HG03354 (cell line): Measurements from ENCODE around the gene ISG20L2.

Experiments used
- ATAC-seq: cut with Tn5 transposase; IDR thresholded peaks from one replicate; pipeline ENCODE4 v1.9.1; 2021; ENCODE audit warnings: mild to moderate bottlenecking; ENCODE audit not compliant: unreplicated experiment, poor library complexity, severe bottlenecking

ISG20L2 gene

DNA sequence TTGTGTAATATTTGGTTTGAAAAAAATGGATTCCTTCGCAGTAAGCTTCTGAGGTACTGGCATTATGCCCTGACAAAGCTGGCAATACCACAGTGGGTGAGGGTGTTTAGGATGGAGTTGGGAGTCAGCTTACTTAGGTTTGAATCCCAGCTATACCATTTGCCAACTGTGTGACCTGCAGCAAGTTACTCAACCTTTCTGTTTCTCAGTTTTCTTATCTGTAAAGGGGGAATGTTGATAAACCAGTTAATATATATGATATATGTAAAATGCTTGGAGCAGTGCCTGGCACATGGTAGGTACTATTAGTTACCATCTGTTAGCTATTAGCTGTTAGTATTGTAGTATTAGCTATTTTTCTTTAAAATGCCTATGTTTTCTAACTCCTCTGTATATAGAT lies 27.8 kb upstream of the ISG20L2 start:
- no peak for ATAC-seq

DNA sequence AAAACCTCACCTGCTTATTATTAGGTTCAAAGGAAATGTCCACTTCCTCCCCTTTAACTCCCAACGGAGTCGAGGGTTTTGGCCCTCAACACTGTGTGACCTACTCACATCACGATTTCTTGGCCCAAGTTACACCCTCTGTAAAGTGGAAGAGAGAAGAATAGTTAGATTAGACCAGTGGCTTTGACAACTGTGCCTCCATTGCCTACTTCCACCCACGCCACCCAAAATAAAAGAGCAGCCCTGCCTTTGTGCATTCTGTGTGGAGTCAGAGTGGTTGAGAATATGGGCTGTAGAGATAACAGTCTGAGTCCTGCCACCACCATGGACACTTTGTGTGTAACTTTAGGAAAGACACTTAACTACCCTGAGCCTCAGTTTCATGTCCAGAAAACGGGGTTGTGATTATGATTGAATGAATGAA lies 27.0 kb upstream of the ISG20L2 start:
- no peak for ATAC-seq

DNA sequence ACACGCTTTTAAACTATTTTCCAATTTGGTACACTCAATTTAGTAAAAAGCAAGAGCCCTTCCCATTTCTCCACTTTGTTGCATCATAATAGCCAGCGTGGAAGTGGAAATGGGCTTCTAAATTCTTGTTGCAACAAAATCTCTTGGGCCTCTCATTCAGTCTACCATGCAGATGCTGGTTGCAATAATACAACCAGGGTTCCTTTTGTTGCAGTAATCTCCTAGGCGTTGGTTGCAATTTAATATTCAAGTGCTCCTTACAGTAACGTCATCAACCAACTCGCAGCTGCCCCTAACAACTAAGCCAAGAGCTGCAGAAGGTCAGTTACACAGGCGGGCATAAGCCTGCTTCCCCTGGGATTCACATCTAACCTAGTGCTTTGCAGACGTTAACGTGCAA lies 25.7 kb upstream of the ISG20L2 start:
- no peak for ATAC-seq

DNA sequence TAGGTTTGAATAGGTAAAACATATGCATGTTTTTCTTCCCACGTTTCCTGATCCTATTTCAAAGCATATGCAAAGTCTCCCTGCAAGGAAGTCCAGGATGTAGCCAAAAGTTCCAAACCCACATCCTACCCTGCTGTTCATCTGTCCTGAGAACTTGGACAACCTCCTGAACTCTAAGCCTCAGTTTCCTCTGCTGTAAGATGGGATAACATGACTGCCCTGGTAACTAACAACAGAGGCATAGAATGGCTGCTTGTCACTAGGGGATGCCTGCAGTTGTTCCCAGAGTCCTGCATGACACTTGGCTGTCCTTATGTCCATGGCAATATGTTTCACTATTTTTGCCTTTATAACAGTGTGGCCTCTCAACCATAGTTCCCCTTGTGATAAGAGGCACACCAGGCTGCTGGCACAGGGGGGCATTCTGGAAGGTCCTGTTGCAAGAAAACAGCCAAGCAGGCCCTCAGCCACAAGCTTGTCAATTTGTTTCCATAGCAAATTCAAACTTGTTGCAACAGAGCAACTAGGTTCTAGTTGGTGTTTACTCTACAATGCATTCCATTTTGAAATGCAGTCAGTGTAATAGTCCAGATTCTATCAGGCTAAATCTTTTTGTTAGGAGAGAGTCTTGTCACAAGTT lies 24.4 kb upstream of the ISG20L2 start:
- ATAC-seq: no peak

DNA sequence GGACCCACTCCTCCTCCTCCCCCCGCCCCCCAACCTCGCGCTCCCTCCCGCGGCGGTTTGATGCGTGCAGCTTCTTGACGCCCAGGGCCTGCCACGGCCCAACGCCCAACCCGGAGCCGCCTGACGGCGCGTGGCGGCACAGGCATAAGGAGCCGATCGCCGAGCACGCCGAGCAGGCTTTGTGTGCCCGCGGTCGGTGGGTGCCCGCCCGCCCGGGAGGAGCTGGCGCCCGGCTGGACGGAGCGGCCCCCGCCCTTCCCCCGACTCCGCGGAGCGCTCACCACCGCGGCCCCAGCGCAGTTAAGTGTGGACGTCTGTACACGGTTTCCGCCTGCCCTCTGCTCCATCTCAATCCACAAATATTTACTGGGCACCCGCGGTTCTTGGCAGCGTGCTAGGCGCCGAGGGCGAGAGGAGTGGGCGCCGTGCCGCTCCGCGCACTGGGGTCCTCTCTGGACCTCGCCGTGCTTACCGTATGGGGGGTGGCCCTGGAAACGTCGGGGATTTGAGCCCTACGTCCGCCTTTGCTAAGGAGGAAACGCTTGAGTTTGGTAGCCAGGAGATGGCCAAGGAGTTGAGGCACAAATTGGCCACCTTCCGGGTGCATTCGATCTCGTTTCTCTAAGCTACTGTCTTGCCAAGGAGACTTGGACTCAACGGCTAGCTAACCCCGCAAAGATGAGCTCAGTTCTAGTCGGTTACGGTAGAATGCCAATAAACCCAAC lies 23.4 kb upstream of the ISG20L2 start:
- ATAC-seq: peak; percentile 63

DNA sequence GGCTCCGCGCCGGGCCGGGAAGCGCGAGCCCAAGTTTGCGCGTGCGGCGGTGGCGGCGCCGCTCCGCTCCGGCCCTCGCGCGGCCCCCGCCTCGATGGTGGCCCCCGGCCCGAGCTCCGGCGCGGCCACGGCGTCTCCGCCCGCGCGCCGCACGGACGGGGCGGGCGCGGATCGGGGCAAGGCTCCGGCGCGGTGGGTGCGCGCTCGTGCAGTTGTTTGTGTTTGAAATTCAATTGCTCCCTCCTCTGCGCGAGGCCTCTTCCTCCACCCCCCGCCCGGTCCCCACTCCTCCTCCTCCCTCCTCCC lies 22.8 kb upstream of the ISG20L2 start, which contains the start of gene HDGF:
TSS of gene HDGF (minus strand) at position 225 of the 306 bp plus-strand sequence. CDS start 246 bp downstream, outside the sequence.
- ATAC-seq: no peak

DNA sequence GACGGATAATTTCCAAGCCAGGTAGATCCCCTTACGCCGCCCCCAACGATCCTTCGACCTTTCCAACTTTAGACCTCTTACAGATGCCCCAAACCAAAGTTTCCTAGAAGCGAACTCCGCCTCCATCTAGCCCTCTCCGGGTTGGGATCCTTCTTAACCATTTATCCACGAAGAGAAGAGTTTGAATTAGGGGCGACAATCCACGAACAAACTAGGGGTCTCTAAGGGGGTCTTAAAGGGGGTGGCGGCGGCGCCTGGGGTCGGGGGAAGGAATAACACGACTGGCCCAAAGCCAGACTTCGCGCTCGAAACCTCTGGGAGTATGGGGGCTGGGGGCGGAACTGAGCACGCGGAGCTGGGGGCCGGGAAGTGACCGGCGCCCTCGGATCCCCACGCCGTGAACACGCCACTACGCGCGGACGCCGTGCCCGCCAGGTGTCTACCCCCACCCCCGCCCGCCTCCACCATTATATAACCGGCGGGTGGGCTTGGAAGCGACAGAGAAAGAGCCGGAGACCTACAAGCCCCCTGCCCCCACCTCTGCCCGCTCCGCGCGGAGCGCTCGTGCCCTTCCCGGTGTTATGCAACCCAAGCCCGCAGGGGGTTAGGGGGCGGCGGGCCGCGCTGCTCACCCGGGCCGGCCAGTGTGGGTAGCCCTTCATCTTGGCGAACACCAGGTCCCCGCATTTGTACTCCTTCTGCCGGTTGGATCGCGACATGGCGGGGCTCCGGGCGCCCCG lies 22.3 kb upstream of the ISG20L2 start:
- peak; percentile 30 for ATAC-seq

DNA sequence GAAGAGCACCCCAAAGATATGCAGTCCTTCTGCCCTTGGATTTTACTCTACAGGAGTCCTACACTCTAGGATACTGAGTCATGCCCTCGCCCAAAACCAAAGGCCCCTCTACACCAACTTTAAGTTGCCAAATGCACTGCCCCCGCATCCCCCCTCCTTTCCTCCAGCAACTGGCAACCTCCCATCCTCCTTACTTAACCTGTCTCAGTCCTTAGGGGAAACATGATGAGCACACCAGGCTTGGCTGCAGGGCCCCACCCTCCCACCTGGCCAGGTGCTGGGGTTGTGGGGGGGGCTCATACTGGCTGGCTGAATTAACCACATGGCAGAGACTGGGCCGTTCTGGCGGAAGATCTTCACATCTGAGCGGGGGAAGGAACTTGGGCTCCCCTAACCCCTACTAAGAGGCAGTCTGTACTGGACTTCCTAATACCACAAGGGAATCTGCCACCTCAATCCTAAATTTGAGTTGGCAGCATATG lies 21.7 kb upstream of the ISG20L2 start:
- ATAC-seq: no peak

DNA sequence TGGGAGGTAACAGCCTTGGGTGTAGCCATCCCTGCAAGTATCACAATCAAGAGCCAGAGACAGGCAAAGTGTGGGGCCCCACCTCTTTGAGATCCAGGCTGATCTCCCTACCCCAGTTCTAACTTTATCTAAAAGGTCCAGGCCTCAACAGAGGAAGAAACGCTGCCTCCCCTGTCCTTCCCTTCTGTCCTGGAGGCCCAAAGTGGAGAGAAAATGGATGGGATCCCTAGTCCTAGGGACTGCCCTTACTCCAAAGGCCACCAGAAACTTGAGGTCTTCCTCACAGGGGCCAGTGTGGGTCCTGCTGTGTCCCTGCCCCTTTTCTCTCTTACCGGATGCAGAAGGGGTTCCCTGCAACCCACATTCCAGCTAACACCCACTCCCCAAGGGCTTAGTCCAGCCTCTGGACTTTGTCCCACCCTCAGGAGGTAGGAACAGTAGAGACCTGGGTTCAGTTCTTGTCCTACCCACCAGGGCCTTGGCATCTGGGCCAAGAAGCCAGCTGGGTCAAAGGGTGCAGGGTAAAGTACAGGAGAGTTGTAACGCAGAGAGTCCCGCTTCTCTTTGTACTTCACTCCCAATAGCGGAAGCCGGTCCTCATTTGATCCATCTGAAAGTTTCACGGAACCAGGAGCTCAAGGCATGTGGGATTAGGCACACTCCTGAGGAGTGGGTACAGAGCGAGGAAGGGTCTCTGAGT lies 21.0 kb upstream of the ISG20L2 start:
- no peak for ATAC-seq

DNA sequence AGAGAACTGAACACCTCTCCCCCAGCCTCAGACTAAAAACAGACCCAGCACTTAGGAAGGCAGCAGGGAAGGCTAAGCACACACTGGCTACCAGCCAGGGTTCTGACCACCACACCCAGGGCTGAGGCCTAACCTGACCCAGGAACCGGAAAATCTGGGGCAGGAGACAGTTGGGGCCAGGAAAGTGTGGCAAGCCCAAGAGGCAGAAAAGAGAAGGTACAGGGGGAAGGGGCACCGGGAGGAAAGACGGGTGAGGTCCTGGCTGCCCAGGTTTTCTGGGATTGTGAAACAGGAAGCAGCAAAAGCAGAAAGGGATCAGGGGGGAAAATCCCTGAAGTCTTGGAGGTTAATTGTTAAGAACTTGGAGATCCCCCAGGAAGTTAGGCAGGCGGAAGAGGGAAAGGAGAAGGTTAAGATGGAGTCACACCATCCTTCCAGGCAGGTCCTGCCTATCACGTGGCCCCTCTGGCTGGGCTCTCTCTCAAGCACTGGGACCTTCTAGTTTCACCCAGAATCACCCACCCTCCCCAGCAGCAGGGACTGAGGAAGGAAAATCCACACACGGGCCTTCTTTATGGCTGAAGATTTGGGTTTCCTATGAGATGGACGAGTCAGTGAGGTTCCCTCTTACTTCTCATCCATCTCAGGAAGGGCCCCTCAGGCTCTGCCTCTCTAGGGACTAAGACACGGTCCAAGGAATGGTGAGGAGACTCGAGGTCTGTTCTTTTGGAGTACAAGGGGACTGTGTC lies 20.3 kb upstream of the ISG20L2 start:
- no peak for ATAC-seq

DNA sequence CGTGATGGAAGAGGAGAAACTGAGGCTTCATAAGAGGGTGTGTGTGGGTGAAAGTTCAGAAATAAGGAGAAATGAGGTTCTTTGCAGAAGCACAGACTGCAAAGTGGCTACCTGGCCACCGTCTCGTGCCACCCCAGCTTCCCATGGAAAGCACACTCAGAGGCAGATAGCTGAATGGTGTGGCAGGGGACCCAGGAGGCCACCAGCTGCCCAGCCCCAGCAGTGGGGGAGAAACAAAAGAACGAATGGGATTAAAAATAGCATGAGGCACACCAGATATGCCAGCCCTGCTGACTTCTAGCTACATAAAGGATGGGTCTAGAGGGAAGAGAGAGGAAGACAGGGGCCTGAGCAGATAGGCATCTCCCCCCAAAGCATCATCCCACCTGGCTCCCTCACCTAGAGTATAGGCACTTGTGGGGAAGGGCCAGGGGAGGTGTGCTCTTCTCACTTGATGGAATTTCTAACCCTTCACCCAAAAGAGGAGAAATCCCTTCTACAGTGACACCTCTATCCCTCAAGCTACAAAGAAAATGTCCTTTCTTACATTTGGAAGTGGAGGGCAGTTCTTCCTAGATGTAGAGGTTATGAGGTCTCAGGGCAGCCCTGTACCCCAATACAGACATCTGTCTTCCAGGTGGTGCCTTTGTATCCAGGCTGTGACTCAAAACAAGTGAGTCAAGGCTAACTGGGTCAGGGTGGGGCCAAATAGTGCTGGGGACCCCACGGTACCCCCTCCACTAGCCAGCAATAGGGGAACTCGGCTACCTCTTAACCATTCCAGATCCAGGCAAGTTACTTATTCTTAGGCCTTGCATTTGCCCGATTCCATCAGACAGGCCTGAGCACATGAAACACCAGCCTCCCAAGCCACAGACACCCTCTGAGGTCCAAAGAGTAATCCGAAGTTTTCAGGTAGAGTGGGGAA lies 19.4 kb upstream of the ISG20L2 start:
- ATAC-seq: no peak

DNA sequence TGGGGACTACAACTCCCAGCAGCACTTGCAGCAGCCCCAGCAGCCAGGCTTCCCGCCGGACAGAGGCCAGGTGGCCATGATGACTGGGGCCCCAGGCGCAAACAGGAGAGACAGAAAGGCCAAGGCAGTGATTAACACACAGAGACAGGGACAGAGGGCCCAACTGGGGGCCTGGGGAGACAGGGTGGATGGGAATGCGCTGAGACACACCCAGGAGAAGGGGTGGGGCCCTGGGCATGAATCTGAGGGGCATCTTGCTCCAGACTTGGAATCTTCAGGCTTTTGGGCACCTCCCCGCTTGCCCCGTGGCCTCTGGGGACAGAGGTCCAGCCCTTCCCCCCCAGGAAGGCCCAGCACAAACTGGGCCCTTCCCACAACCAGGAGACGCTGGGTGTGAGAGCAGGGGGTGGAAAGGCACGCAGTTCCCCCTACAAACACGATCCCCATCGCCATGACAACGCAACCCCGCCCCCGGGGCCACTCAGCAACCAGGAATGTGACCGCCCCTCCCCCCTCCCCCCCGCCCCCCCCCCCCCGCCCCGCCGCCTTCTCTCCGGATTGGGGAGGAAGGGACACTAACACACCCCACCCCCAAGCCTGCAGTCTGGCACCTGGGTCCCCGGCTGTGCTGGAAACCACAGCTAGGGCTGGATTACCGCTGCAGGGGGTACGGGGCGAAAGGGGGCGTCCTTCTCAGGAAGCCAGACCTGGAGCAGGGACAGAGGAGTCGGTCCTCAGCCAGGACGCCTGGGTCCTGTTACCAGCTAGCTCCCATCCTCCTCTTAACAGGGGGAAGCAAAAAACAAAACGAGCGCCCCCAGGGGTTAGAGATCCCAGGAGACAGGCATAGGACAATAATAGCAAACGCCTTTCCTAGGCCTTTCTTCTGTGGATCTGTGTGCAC lies 18.4 kb upstream of the ISG20L2 start:
- no peak for ATAC-seq

DNA sequence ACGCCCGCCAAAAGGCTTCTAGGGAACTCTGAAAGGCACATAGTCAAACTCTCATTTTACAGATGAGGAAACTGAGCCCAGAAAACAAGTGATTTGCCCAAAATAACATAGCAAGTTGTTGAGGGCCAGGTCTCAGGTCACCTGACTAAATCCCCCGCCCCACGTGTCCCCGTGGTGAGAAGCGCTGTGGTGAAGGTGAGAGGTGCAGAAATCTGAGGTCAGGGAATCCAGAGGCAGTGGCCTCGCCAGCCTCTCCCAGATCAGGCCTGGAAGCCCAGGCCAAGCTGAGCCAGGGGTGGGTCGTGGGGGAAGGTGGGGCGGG lies 17.8 kb upstream of the ISG20L2 start:
- no peak for ATAC-seq

DNA sequence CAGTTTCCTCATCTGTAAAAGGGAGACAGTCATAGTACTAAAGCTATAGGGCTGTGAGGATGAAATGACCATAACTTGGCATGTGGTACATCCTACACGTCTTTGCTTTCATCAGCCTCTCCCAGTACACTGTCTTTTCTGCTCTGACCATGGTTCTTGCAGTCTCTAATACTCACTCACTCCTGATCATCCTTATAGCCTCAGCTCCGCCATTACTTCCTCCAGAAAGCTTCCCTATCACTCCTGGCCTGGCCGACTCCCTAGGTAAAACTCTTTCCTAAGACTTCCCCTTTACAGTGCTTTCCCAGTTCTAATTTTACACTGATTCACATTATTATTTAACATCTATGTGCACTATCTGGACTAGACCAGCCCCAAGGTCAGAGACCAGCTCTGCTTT lies 17.3 kb upstream of the ISG20L2 start:
- no peak for ATAC-seq

DNA sequence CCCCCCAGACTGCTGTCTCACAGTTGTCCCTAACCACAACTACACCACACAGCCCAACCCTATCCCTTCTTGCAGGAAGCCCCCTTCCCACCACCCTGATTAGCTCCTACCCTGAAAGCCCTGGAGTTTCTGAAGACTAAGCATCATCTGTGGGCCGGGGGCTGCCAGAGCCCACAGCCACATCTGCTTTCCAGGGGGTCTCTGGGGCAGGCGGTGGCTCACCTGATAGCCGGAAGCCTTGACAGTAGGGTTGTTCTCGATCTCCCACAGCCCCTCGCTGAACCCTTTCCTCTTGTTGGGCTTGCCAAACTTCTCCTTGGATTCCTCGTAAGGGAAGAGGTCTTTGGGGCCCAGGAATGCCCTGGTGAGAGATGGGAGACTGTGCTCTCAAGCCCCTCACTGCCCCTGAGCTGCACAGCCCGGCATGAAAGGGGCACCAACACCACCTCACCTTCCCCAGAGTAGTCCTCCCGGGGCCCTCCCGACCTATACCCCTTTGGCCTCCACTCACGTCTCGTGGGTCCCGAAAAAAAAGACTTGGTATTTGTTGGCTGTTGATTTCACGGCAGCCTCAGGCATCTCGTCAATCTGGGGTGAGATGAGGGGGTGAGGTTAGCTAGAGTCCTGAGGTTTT lies 16.3 kb upstream of the ISG20L2 start:
- no peak for ATAC-seq

DNA sequence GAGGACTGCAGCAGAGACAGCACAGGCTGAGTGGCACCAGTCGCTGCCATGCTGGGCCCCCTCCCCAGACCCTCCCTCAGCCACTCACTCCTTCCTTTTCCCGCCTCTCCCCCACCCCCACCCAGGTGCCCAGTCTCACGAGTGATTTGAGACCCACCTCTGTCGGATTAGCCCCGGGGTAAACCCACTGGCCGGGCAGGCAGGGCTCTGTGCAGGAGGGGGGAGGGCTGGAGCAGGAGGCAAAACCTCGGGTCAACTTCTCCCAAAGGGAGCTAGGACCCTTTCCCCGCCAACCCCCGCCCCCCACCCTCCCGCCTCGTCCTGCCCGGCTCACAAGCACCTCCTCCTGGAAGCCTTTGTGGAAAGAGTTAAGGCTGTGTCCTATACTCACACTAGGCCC lies 15.8 kb upstream of the ISG20L2 start:
- ATAC-seq: no peak
